HG03460 (cell line): ENCODE results near the gene LMO7.

Experiments
- ATAC-seq: cut with Tn5 transposase; IDR thresholded peaks from one replicate; pipeline ENCODE4 v1.9.1; 2021; ENCODE audit not compliant: unreplicated experiment

LMO7 gene

DNA sequence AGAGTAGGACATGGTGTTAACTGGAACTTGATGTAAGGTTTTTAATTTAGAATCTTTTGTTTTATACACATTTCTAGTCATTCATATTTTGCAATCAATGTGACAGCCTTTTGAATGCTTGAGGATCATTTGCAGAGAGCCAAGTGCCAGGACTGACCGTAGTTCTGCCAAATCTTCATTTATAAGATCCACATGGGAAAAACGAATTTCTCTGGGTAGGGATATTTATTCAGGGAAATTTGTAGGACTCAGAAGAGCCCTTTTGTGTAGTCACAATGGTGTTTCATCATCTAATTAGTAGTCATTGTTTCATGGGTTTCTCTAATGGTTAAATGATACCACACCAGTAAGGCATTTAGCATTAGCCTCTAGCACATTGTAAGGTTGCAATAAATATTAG, 161.1 kb downstream of the LMO7 start:
- ATAC-seq, result no peak

DNA sequence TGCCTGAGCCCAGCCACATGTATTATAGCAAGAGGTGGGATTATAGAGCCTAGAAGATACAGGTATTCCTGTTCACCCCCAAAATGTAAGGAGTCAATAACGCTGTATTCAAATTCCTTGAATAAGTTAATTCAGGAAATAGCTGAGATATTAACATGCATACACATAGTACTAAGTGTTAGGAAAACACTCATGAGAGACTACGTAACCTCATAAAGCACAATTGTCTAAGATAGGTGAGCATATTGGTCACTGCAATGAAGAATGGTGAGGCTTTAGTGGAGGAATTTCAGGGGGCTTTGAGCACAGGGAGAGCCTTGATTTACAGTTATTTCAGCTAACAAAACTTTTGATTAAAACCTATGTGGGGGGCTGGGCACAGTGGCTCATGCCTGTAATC, 161.6 kb downstream of the LMO7 start:
- ATAC-seq, result no peak

DNA sequence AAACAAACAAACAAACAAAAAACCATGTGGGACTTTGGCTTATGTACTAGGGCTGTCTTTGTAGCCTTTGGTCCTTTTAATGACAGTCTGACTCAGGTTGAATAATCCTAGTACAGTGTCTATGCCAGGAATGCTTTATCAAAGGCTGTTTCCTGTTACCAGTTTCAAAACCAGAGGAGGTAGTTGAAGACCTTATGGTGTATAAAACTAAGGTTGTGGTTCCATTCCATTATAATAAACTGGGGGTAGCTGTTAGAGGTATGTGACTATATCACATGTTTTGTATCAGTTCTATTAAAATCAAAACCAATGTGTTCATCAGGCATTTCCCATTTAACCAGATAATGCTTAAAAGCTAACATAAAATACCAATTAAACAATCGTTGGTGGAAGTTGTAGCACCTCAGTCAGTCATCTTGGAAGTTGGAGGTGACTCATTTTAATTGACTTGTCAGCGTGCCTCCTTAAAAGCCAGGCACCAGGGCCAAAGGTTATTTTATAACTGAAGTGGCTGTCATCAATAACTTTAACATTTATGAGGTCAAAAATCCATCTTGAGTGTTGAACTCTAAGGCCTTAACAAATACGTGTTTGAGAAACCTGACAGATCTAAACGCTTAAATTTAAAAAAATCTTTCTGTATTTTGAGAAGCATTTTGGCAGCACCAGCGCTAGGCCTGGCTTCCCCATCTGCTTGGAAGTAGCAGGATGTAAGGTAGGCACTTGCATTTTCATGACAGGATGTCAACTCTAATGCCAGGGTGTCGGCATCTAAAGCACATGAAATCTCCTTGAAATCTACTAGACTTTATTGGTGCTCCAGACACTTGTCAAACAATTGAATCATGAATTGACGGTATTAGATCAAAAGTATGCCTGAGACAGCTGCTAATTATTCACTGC, 162.5 kb downstream of the LMO7 start:
- ATAC-seq, result no peak

DNA sequence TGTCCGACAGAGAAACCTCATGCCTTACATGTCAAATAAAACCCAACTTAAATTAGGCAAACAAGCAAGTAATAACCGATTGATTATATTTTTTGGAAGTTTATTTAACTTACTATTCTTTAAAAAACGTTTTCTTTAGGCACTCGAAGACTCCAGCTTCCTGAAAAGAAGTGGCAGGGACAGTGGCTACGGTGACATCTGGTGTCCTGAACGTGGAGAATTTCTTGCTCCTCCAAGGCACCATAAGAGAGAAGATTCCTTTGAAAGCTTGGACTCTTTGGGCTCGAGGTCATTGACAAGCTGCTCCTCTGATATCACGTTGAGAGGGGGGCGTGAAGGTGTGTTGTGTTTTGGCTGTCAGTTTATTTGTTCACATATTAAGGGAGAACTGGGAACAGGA, 164.4 kb downstream of the LMO7 start:
- no peak for ATAC-seq

DNA sequence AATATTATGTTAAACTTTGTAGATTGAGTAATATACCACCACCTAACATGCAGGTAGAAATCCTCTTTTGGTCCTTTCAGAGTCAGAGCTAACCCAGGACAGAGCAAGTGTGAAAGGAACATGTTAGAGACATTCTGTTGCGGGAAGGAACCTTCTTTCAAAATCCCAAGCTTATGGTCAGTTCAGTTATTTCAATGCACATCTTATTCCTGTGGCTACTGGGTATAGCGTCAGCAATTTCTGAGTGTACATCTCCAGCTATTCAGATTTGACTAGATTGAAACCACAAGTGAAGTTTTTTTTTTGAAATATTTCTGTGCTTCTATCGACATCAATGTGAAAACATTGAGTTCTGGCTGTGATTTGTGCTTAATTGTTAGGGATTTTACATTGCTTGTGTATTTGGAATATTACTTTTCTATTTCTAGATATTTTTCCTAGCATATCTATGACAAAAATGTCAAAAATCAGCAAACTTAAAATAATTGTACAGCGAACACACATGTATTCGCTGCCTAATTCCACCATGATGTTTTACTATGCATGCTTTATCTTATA, 165.3 kb downstream of the LMO7 start:
- ATAC-seq, result no peak

DNA sequence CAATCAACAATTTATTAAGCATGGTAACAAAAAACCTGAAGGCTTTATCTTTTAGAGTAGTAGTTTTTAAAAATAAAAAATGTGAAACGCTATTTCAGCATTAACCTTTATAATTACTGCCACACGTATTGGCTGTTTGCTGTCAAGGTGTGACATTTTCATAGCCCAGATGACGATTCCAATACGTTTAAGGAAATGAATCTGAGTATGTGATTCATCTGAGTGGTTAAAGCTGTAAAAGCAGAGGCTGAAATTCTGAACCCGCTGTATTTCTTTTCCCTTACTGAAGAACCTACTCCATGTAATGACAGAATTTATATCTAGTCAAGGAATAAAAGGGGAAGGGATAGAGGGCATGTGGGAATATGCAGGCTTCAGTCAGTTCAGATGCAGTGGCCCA, 166.0 kb downstream of the LMO7 start:
- no peak for ATAC-seq

DNA sequence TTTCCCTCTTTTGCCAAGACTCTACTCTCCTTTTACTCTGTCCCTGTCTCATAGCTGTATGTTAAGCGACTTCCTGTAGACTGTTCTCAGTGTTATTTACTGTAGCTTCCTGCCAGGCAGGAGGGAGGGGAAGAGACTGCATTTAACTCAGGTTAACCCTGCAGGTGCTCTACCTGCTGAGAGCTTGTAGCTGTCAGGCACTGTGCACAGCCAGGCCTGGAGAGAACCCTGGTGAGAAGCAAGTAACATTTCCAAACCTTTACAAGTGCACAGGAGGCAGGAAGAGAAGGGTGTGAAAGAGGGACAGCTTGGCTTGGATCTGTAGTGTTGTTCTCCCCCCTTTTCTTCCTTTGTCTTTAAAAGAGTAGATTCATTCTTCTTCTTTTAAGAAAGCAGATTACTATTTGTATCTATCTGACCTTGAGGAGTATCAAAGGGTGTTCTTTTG, 167.1 kb downstream of the LMO7 start:
- peak; percentile 75 for ATAC-seq

DNA sequence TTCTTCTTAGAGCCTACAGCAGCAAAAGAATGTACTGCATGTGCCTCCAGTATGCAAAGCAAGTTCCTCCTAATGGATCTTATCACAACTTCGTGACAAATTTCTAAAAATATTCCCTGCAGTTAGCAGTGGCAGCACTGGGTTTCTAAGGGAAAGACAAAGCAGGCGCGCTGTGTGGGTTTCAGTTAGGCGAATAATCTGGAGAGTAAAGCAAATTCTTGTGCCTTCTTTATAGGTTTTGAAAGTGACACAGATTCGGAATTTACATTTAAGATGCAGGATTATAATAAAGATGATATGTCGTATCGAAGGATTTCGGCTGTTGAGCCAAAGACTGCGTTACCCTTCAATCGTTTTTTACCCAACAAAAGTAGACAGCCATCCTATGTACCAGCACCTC, 167.9 kb downstream of the LMO7 start:
- ATAC-seq, result no peak

DNA sequence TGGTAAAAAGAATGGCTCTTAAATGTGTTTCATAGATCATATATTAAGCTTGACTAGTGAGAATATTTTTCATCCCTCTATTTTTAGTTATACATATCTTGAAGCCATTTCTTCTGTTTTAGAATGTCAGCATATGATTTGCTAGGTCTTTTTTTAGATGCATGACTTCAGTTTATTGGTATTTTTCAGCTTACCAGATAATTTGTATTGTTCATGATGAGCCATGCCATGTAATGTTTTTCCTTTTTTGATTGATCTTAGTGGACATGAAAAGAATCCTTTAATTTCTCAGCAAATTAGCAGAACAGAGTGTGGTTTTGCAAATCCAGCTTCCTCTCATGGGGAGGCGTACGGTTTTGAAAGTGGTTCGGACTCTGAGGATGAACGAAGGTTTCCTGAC, 168.5 kb downstream of the LMO7 start:
- no peak for ATAC-seq

DNA sequence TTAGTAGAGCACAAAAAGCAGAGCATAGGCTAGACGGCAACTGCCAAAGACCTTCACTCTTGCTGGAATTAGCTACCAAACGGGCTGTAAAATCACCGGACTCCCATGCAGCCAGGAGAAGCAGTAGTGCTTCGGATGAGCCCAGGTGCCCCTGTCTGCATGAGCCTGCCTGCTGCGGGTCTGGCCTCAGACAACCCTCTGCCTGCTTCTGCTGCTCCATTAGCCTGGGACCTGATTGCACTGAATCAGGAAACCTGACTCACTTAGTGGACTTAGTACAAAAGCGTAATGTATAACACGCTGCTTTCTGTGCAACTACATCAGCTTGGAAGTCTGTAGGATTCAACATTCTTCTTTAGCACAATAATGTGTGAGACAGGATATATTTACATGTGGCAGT, 170.0 kb downstream of the LMO7 start:
- ATAC-seq, result no peak

DNA sequence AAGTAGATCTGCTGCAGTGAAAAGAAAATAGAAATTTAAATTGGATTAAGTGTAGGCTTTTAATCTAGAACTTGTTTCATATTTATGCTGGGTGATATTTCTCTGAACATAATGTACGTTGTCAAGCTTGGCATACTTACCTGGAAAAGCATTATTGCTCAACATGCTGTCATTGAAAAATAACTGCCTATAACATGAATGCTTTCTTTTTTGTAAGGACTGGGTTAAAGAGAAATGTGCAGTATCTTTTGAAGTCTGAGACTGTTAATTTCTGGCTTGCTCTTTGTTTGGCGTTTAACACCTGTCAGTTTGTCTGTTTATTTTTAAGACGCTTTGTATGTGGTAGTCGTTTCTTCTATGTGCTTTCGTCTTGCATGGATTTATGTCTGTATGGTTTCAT, 175.2 kb downstream of the LMO7 start:
- no peak for ATAC-seq

DNA sequence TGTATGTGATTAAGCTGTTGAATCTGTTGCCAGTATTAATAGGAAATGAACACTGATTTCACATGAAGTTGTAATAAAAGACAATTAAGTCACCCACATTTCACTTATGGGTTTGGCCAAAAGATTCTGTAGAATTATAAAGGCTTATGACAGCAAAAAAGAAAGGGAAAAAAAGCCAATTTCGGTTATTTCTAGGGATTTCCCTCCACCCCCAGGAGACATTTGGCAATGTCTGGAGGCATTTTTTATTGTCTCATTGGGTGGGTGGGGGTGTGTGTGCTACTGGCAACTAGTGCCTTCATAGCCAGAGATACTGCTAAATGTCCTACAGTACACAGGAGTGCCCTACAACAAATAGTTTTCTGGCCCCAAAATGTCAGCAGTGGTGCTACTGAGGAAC, 175.7 kb downstream of the LMO7 start:
- ATAC-seq, result no peak

DNA sequence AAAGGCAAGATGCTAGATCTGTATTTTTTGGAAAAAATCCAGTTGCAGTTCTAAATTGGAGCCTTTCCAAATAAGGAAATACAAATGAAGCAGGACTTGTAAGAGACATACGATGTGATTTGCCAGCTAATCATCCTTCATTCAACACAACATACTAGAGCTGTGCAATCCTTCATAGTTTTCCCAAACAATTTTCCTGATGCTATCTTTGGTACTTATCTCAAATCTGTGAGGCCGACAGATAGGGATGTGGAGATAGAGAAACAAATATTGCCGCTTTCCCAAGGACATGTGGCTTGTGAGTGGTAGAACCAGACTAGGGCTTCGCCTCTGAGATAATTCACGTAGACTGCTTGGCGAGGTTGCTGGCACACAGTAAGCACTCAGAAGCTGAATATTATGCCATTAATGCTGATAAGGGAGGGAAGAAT, 176.6 kb downstream of the LMO7 start:
- ATAC-seq, result no peak

DNA sequence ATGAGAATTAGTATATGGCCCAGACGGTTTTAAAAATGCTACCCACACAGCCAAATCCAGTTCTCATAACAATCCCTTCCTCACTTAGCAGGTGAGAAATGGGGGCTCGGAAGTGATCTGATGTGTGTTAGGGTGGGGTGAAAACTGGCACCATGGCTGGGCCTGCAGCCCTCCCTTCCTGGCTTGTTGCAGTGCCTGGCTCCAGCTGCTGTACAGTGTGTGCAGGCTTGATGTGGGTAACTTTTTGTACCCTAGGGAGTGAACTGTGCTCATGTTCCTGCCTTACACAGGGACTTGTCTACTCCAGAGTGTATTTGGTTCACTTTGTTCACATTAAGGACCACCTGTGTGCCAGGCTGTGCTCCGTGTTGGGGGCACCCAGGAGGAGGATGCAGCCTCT, 177.2 kb downstream of the LMO7 start:
- ATAC-seq, result no peak

DNA sequence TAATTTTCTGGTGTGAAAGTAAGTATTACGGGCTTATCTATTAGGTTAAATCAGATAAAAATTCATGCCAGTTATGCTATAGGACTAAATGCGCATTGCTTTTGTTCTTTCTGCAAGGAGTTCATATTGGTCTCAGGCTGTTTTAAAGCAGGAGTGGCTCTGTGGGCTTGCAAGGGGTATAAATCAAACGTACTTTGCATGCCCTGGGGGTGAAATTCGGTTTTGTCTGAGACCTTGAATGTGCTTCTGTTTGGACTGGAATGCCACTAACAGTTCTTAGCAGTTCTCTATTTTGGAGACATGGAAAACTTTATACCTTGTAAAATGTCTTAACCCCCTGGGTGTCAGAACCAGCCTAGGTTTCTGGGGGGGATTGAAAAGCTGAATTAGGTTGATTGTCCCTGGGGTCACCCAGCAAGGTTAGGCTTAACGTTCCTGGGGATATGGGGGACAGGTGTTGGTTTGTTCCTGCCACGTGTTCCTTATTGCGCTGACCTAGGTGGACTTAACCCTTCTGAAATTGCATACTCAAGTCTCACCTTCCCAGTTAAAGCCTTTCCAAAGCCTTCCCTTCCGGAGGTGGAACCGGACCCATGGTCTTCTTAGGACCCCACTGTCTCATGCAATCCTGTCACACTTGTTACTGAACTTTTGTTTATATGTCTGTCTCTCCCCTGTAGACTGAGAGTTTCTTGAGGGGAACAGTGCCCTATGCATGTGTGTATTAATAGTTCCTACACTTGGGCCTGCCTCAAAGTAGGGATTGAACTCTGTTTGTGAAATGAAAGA, 182.2 kb downstream of the LMO7 start:
- no peak for ATAC-seq

DNA sequence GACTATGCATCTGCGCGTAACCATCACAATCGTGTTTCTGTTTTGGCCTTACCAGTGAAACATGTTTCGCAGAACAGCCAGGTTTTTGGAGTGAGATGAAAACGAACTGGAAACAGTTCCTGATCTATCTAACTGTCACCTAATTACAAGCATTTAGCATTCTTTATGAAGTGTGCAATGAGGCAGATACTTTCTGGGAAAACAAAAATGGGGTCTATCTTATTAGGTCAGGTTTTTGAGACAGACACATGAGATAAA, 182.8 kb downstream of the LMO7 start:
- no peak for ATAC-seq

DNA sequence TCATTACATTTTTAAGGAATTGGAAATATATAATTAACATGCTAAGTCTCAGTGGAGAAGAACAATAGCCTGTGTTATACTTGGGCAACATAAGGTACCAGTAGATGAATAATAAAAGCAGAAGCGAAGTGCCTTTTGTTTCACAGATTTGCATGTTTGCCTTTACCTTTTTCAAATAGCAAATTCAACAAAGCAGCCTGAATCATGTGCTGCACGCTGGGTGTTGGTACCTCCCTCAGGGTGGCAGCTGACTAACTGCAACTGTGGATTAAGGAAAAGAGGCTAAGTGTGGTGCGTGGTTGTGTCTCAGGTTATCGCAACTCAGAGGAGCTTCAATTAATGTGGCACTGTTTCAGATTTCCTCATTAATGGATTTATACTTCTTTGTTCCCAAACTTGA, 189.0 kb downstream of the LMO7 start:
- ATAC-seq, result no peak

DNA sequence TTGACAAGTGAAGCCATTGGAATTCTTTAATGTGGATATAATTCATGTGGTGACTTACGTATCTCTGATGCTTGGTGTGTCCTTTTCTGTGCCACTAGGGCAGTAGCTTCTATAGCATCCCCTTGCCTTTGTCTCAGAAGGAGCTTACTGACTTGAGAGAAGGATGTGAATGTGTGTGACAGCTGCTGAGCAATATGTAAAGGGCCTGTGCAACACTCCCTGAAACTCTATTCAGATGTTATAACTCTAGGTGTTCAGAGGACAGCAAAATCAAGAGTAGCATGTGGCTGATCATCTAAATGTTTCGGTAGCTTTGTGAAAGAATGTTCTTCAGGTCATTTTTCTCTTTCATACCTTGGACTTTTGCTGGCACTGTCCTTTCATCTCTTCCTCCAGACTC, 189.5 kb downstream of the LMO7 start:
- ATAC-seq, result no peak

DNA sequence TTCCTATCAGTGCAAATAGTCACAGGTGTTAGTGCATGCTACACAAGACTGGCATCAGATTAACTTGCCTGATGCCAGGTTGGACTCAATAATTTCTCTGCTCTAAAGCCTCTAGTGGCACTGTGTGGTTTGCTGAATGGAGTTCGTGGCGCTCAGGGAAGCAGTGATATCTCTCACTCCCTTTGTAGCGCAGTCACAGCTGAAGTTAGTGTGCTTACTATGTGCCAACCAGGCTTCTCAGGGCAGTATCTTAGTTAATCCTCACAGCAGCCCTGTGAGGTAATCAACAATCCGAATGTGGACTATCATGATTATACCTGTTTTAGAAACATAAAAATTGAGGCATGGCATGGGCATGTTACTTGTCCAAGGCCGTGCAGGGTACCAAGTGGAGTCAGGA, 190.3 kb downstream of the LMO7 start:
- no peak for ATAC-seq

DNA sequence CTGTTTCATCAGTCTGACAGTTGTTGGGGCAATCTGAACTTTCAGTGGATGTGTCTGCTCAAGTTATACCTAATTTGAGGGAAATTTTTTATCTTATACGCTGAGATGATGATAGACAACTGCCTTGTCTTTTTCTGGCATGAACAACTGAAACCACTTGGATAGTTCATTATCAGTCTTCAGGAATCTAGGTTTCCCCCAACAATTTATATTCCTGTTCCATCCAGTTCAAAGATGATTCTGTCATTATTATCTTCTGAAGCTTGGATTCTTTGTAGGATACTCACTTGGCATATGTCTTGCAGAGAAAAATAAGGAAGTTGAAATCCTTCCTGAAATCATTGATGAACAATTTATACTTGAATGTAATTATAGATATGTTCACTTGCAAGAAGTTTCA, 193.7 kb downstream of the LMO7 start:
- no peak for ATAC-seq

DNA sequence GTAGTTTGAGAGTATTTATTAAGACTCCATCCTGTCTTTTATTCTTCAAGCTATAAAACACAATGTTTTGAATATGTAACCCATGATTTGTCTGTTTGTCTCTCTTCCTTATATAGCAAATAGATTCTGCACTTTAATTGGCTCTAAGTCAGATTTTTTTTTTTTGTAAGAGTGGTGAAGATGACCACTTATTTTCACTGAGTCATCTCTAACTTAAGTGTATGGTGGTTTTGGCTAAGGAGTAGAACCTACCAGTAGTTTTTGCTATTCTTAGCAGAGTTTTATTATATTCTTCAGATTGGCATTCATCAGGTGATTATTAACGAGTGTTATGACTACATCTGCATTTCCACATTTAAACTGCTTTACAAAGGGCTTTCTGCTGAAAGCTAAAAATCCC, 194.7 kb downstream of the LMO7 start:
- no peak for ATAC-seq

DNA sequence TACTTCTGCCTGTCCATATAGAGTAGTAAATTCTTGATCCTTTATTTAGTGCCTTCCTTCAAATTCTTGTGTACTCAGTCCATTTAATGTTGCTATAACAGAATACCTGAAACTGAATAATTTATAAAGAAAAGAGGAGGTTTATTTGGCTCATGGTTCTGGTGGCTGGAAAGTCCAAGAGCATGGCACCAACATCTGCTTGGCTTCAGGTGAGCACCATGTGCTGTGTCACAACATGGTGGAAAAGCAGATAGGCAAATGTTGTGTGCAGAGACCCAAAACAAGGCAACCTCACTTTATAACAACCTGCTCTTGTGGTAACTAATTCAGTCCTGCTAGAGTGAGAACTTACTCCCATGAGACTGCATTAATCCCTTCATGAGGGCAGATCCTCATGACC, 195.3 kb downstream of the LMO7 start:
- ATAC-seq, result no peak
